T-cell (primary cell): ENCODE results near the gene PLCB1. TPM values are rescaled to one million over a fixed set of nuclear protein-coding genes. Genes with fewer than 3 reads are reported as not detected.

Experiments
- ATAC-seq, 4 experiments: fragments of 200-7000 bp in 3 of 4; fragments of 150-1000 bp in 1 of 4; cut with Tn5 transposase; replicated peaks in 1 of 4; 1 replicate in 3 of 4; 2 replicates in 1 of 4; pipeline ENCODE4 v1.10.0; 2021; ENCODE audit warnings: moderate library complexity in 3 of 4, mild to moderate bottlenecking in 2 of 4, moderate number of reproducible peaks in 1 of 4
- CTCF ChIA-PET, 2 donors: fragments of 300-600 bp; sonication (Branson Sonifier 250); formaldehyde crosslinking; loops; one replicate each; lab custom pipeline; 2022; ENCODE audit warnings: antibody characterized with exemption in 2 of 2; lab: Charles Lee
- POLR2A ChIA-PET, 2 donors: fragments of 300-600 bp; sonication (Branson Sonifier 250); formaldehyde crosslinking; loops; one replicate each; lab custom pipeline; 2022; ENCODE audit warnings: antibody characterized with exemption in 2 of 2; lab: Charles Lee
- DNase-seq, 35 experiments: peaks; one replicate each; pipeline versions ENCODE4 v3.0.0 to v3.0.0-alpha.2; 2013 to 2023
- H3K27ac ChIP-seq: one replicate; pipeline ENCODE4 v1.5.1; 2013; ENCODE audit warnings: low read length
- H3K27me3 ChIP-seq, 2 experiments: replicated peaks in 1 of 2; 1 replicate in 1 of 2; 2 replicates in 1 of 2; pipeline versions ENCODE4 v1.6.1 to v1.7.0; 2013; ENCODE audit warnings: low read length in 1 of 2, mixed read lengths in 1 of 2; ENCODE audit not compliant: control insufficient read depth in 2 of 2, insufficient read depth in 2 of 2; ENCODE audit errors: extremely low read depth in 1 of 2
- H3K36me3 ChIP-seq, 2 donors: 1 replicate in 1 of 2; 2 replicates in 1 of 2; pipeline versions ENCODE4 v1.6.1 to v1.7.0; 2013; ENCODE audit warnings: low read length in 1 of 2; ENCODE audit not compliant: control insufficient read depth in 2 of 2, insufficient read depth in 1 of 2; ENCODE audit errors: extremely low read depth in 1 of 2
- H3K4me1 ChIP-seq, 2 experiments: 1 replicate in 1 of 2; 2 replicates in 1 of 2; pipeline versions ENCODE4 v1.6.1 to v1.7.0; 2013; ENCODE audit warnings: low read length in 2 of 2, mixed read lengths in 1 of 2; ENCODE audit not compliant: insufficient read depth in 2 of 2, control insufficient read depth in 1 of 2; ENCODE audit errors: extremely low read depth in 1 of 2
- H3K4me3 ChIP-seq, 2 donors: 1 replicate in 1 of 2; 2 replicates in 1 of 2; pipeline versions ENCODE4 v1.5.1 to v1.7.0; 2013; ENCODE audit warnings: mild to moderate bottlenecking in 2 of 2, low read length in 1 of 2, moderate library complexity in 1 of 2; ENCODE audit not compliant: control insufficient read depth in 1 of 2; ENCODE audit errors: extremely low read depth in 1 of 2
- H3K9me3 ChIP-seq: 2 replicates; pipeline ENCODE4 v1.7.0; 2013
- H3K27ac Mint-ChIP-seq, 2 donors: one replicate each; pipeline ENCODE4 v1.8.0; 2020 to 2021; ENCODE audit warnings: mild to moderate bottlenecking in 2 of 2, mixed read lengths in 2 of 2
- H3K27me3 Mint-ChIP-seq, 2 donors: one replicate each; pipeline ENCODE4 v1.8.0; 2021 to 2022; ENCODE audit warnings: mixed read lengths in 2 of 2
- H3K36me3 Mint-ChIP-seq: one replicate; pipeline ENCODE4 v1.8.0; 2021; ENCODE audit warnings: mixed read lengths
- H3K4me1 Mint-ChIP-seq, 3 donors: one replicate each; pipeline ENCODE4 v1.8.0; 2020 to 2022; ENCODE audit warnings: mixed read lengths in 3 of 3, mild to moderate bottlenecking in 1 of 3
- H3K4me3 Mint-ChIP-seq, 3 donors: one replicate each; pipeline ENCODE4 v1.8.0; 2020 to 2022; ENCODE audit warnings: mild to moderate bottlenecking in 3 of 3, mixed read lengths in 3 of 3, moderate library complexity in 3 of 3
- H3K9me3 Mint-ChIP-seq, 3 donors: one replicate each; pipeline ENCODE4 v1.8.0; 2020 to 2022; ENCODE audit warnings: mixed read lengths in 3 of 3
- WGBS: methylation state at CpG from one replicate; pipeline ENCODE4 v1.1.5; 2013; ENCODE audit warnings: missing lambda C conversion rate; ENCODE audit not compliant: insufficient coverage; 5-methylcytosine and 5-hydroxymethylcytosine counted together
- total RNA-seq, 35 experiments: library from RNA in 6 of 35; stranded (reverse) in 6 of 35; fragments of 120-200 nt in 1 of 35; gene quantifications; one replicate each; pipeline versions ENCODE4 v1.2.1 to v1.2.4 and lab custom pipeline; 2013 to 2026

Gene PLCB1
- total RNA-seq, 5 donors from 2014 or later (not counting 1 experiment from before 2014, with no cell fraction given): 3.3 to 15.1 (median 7.4) TPM

- Mint-ChIP-seq H3K9me3 (no peaks in the 10 kb centered on the region), H3K4me1 (no peaks in the 10 kb centered on the region), H3K4me3 (no peak overlapping the region), H3K36me3 (no peaks in the 10 kb centered on the region), H3K27ac (no peak overlapping the region), H3K27me3 (no peaks in the 10 kb centered on the region)
- WGBS: 100% methylated on average over 1 of the region's 4 CpGs
- no peaks in the 10 kb centered on the region for H3K4me1 ChIP-seq
- no peaks in the 10 kb centered on the region for H3K36me3 ChIP-seq
- ATAC-seq (no peak), DNase-seq (no peak)
- CTCF ChIA-PET: no interaction called here
- no peak overlapping the region for H3K27ac ChIP-seq
- no peaks in the 10 kb centered on the region for H3K9me3 ChIP-seq
- POLR2A ChIA-PET: no interaction called here
- H3K4me3 ChIP-seq: no peak overlapping the region
- no peaks in the 10 kb centered on the region for H3K27me3 ChIP-seq
These were observed 730.0 kb downstream of the PLCB1 start for GRCh38 chr20:8862092-8862491.

GRCh38 chr20:8865636-8866035 lies 733.6 kb downstream of the PLCB1 start:
- H3K4me1 Mint-ChIP-seq: no peaks in the 10 kb centered on the region
- 94% methylated on average over 2 of the region's 3 CpGs for WGBS
- H3K36me3 Mint-ChIP-seq: no peaks in the 10 kb centered on the region
- H3K4me1 ChIP-seq: no peaks in the 10 kb centered on the region
- ATAC-seq: no peak
- no peaks in the 10 kb centered on the region for H3K9me3 ChIP-seq
- no peaks in the 10 kb centered on the region for H3K27me3 ChIP-seq
- H3K27ac Mint-ChIP-seq: no peak overlapping the region
- H3K27ac ChIP-seq: no peak overlapping the region
- H3K4me3 Mint-ChIP-seq: no peak overlapping the region
- no peak for DNase-seq
- H3K27me3 Mint-ChIP-seq: no peaks in the 10 kb centered on the region
- CTCF ChIA-PET: no interaction called here
- POLR2A ChIA-PET: no interaction called here
- no peak overlapping the region for H3K4me3 ChIP-seq
- H3K9me3 Mint-ChIP-seq: no peaks in the 10 kb centered on the region
- no peaks in the 10 kb centered on the region for H3K36me3 ChIP-seq

GRCh38 chr20:8867038-8867740 lies 735.1 kb downstream of the PLCB1 start:
- DNase-seq (no peak), ATAC-seq (no peak)
- Mint-ChIP-seq H3K27me3 (no peaks in the 10 kb centered on the region), H3K4me1 (no peaks in the 10 kb centered on the region), H3K27ac (no peak overlapping the region), H3K9me3 (no peaks in the 10 kb centered on the region), H3K4me3 (no peak overlapping the region), H3K36me3 (no peaks in the 10 kb centered on the region)
- H3K9me3 ChIP-seq: no peaks in the 10 kb centered on the region
- H3K4me3 ChIP-seq: no peak overlapping the region
- no peaks in the 10 kb centered on the region for H3K4me1 ChIP-seq
- ChIA-PET POLR2A (no interaction called here), CTCF (interaction anchor here in 1 of 2 donors (0.7 to 1.0 kb wide), 2 partner anchors 14 to 553 kb away, joined by 3 to 4 read pairs; no protein-coding TSS in a partner anchor)
- H3K27ac ChIP-seq: no peak overlapping the region
- no peaks in the 10 kb centered on the region for H3K36me3 ChIP-seq
- no peaks in the 10 kb centered on the region for H3K27me3 ChIP-seq
- WGBS: 80% methylated on average over 2 of the region's 7 CpGs

GRCh38 chr20:8870652-8871051 lies 738.6 kb downstream of the PLCB1 start:
- H3K36me3 Mint-ChIP-seq: no peaks in the 10 kb centered on the region
- H3K36me3 ChIP-seq: no peaks in the 10 kb centered on the region
- no peak for DNase-seq
- H3K4me1 ChIP-seq: no peaks in the 10 kb centered on the region
- ATAC-seq: no peak
- WGBS: no CpG with 5 or more reads among the region's 1 CpG
- ChIA-PET POLR2A (no interaction called here), CTCF (interaction anchor here in 1 of 2 donors (1.5 kb wide), 1 partner anchor 17 kb away, joined by 4 read pairs; no protein-coding TSS in a partner anchor)
- H3K4me3 ChIP-seq: no peak overlapping the region
- no peaks in the 10 kb centered on the region for H3K9me3 Mint-ChIP-seq
- H3K27me3 ChIP-seq: no peaks in the 10 kb centered on the region
- no peaks in the 10 kb centered on the region for H3K4me1 Mint-ChIP-seq
- H3K9me3 ChIP-seq: no peaks in the 10 kb centered on the region
- H3K4me3 Mint-ChIP-seq: no peak overlapping the region
- H3K27ac ChIP-seq: no peak overlapping the region
- no peak overlapping the region for H3K27ac Mint-ChIP-seq
- H3K27me3 Mint-ChIP-seq: no peaks in the 10 kb centered on the region

- no peak overlapping the region for H3K27ac Mint-ChIP-seq
- no peaks in the 10 kb centered on the region for H3K4me1 ChIP-seq
- no peaks in the 10 kb centered on the region for H3K9me3 Mint-ChIP-seq
- no CpG with 5 or more reads among the region's 1 CpG for WGBS
- no peak overlapping the region for H3K4me3 ChIP-seq
- no peaks in the 10 kb centered on the region for H3K9me3 ChIP-seq
- ChIA-PET POLR2A (no interaction called here), CTCF (no interaction called here)
- H3K27me3 Mint-ChIP-seq: no peaks in the 10 kb centered on the region
- H3K4me3 Mint-ChIP-seq: no peak overlapping the region
- no peaks in the 10 kb centered on the region for H3K27me3 ChIP-seq
- ATAC-seq (no peak), DNase-seq (no peak)
- H3K4me1 Mint-ChIP-seq: no peaks in the 10 kb centered on the region
- H3K36me3 ChIP-seq: no peaks in the 10 kb centered on the region
- no peak overlapping the region for H3K27ac ChIP-seq
- no peaks in the 10 kb centered on the region for H3K36me3 Mint-ChIP-seq
These were observed 742.4 kb downstream of the PLCB1 start for GRCh38 chr20:8874437-8874836.

GRCh38 chr20:8875586-8875985 lies 743.5 kb downstream of the PLCB1 start:
- no peaks in the 10 kb centered on the region for H3K4me1 ChIP-seq
- DNase-seq: no peak
- no peaks in the 10 kb centered on the region for H3K36me3 ChIP-seq
- H3K4me1 Mint-ChIP-seq: no peaks in the 10 kb centered on the region
- ChIA-PET POLR2A (no interaction called here), CTCF (no interaction called here)
- H3K9me3 Mint-ChIP-seq: peaks cover 0 to 4% (median 0%) of the 10 kb centered on the region in 3 donors
- no peak for ATAC-seq
- no peaks in the 10 kb centered on the region for H3K27me3 ChIP-seq
- H3K4me3 Mint-ChIP-seq: no peak overlapping the region
- no peaks in the 10 kb centered on the region for H3K27me3 Mint-ChIP-seq
- no peak overlapping the region for H3K27ac Mint-ChIP-seq
- H3K4me3 ChIP-seq: no peak overlapping the region
- no peaks in the 10 kb centered on the region for H3K36me3 Mint-ChIP-seq
- H3K9me3 ChIP-seq: no peaks in the 10 kb centered on the region
- H3K27ac ChIP-seq: no peak overlapping the region

- Mint-ChIP-seq H3K4me1 (no peaks in the 10 kb centered on the region), H3K27ac (no peak overlapping the region), H3K27me3 (no peaks in the 10 kb centered on the region), H3K36me3 (peaks cover 1% of the 10 kb centered on the region), H3K4me3 (no peak overlapping the region), H3K9me3 (peaks cover 0 to 5% (median 0%) of the 10 kb centered on the region in 3 donors)
- H3K9me3 ChIP-seq: no peaks in the 10 kb centered on the region
- no peak overlapping the region for H3K27ac ChIP-seq
- no peaks in the 10 kb centered on the region for H3K36me3 ChIP-seq
- H3K27me3 ChIP-seq: no peaks in the 10 kb centered on the region
- no peak overlapping the region for H3K4me3 ChIP-seq
- no peaks in the 10 kb centered on the region for H3K4me1 ChIP-seq
- CTCF ChIA-PET: no interaction called here
- DNase-seq: no peak
- POLR2A ChIA-PET: no interaction called here
- ATAC-seq: no peak
These were observed 744.3 kb downstream of the PLCB1 start for GRCh38 chr20:8876366-8876765.
